Type B pancreatic cell (in vitro differentiated cells): Measurements from ENCODE around the gene LGI4. TPM values are rescaled to one million over a fixed set of nuclear protein-coding genes. Genes with fewer than 3 reads are reported as not detected.

Experiments
- DNase-seq: peaks from one replicate; pipeline ENCODE4 v3.0.0; 2021; ENCODE audit warnings: mixed read lengths; ENCODE audit not compliant: unreplicated experiment; ENCODE audit errors: extremely low spot score
- H3K27ac Mint-ChIP-seq: 2 replicates; pipeline ENCODE4 v1.8.0; 2021; ENCODE audit warnings: mild to moderate bottlenecking, mixed read lengths
- H3K27me3 Mint-ChIP-seq: 2 replicates; pipeline ENCODE4 v1.8.0; 2021; ENCODE audit warnings: mixed read lengths
- H3K36me3 Mint-ChIP-seq: 2 replicates; pipeline ENCODE4 v1.8.0; 2021; ENCODE audit warnings: mixed read lengths
- H3K4me1 Mint-ChIP-seq: one replicate; pipeline ENCODE4 v1.8.0; 2021; ENCODE audit warnings: mixed read lengths; ENCODE audit not compliant: unreplicated experiment
- H3K4me3 Mint-ChIP-seq: 2 replicates; pipeline ENCODE4 v1.8.0; 2021; ENCODE audit warnings: mild to moderate bottlenecking, mixed read lengths
- H3K9me3 Mint-ChIP-seq: 2 replicates; pipeline ENCODE4 v1.8.0; 2021; ENCODE audit warnings: mixed read lengths
- total RNA-seq: library from RNA; stranded (reverse); gene quantifications from 2 replicates; pipeline ENCODE4 v1.2.1, GENCODE V29; 2021; ENCODE audit warnings: low replicate concordance
- TF ChIP-seq, protein P1 (sequence below): fragments of 200-600 bp; sonication (generic); conservative IDR thresholded peaks from 2 replicates; pipeline ENCODE4 v1.5.0; 2021; ENCODE audit warnings: antibody characterized with exemption, mild to moderate bottlenecking

LGI4 gene
- total RNA-seq, 1 donor from 2014 or later: 2.2 TPM

GRCh38 chr19:35165200-35166058 is 30.6 kb upstream of the LGI4 start:
- peaks cover 16% of the 10 kb centered on the region for H3K9me3 Mint-ChIP-seq
- no peaks in the 10 kb centered on the region for H3K27me3 Mint-ChIP-seq
- H3K4me3 Mint-ChIP-seq: no peak overlapping the region
- no peak for DNase-seq
- H3K4me1 Mint-ChIP-seq: peaks cover 6% of the 10 kb centered on the region
- no peak overlapping the region for H3K27ac Mint-ChIP-seq
- H3K36me3 Mint-ChIP-seq: peaks cover 12% of the 10 kb centered on the region
- TF ChIP-seq, protein P1, sequence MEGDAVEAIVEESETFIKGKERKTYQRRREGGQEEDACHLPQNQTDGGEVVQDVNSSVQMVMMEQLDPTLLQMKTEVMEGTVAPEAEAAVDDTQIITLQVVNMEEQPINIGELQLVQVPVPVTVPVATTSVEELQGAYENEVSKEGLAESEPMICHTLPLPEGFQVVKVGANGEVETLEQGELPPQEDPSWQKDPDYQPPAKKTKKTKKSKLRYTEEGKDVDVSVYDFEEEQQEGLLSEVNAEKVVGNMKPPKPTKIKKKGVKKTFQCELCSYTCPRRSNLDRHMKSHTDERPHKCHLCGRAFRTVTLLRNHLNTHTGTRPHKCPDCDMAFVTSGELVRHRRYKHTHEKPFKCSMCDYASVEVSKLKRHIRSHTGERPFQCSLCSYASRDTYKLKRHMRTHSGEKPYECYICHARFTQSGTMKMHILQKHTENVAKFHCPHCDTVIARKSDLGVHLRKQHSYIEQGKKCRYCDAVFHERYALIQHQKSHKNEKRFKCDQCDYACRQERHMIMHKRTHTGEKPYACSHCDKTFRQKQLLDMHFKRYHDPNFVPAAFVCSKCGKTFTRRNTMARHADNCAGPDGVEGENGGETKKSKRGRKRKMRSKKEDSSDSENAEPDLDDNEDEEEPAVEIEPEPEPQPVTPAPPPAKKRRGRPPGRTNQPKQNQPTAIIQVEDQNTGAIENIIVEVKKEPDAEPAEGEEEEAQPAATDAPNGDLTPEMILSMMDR: no peak

GRCh38 chr19:35164418-35164817 is 29.6 kb upstream of the LGI4 start:
- Mint-ChIP-seq H3K9me3 (peaks cover 16% of the 10 kb centered on the region), H3K4me1 (peaks cover 6% of the 10 kb centered on the region), H3K4me3 (peak overlapping the region; percentile 77), H3K36me3 (peaks cover 12% of the 10 kb centered on the region), H3K27ac (peak overlapping the region; percentile 93), H3K27me3 (peaks cover 1% of the 10 kb centered on the region)
- TF ChIP-seq, protein P1: no peak
- DNase-seq: no peak

GRCh38 chr19:35162471-35163326 is 27.8 kb upstream of the LGI4 start:
- Mint-ChIP-seq H3K27me3 (peaks cover 18% of the 10 kb centered on the region), H3K4me3 (no peak overlapping the region), H3K27ac (peak overlapping the region; percentile 70), H3K4me1 (peaks cover 6% of the 10 kb centered on the region), H3K36me3 (peaks cover 12% of the 10 kb centered on the region), H3K9me3 (peaks cover 16% of the 10 kb centered on the region)
- TF ChIP-seq, protein P1: no peak
- no peak for DNase-seq

GRCh38 chr19:35161434-35161743 is 26.5 kb upstream of the LGI4 start:
- no peak overlapping the region for H3K4me3 Mint-ChIP-seq
- H3K9me3 Mint-ChIP-seq: peaks cover 13% of the 10 kb centered on the region
- no peak overlapping the region for H3K27ac Mint-ChIP-seq
- TF ChIP-seq, protein P1: no peak
- H3K27me3 Mint-ChIP-seq: peaks cover 31% of the 10 kb centered on the region
- H3K36me3 Mint-ChIP-seq: peaks cover 8% of the 10 kb centered on the region
- H3K4me1 Mint-ChIP-seq: no peaks in the 10 kb centered on the region
- no peak for DNase-seq

GRCh38 chr19:35160629-35161433 is 26.0 kb upstream of the LGI4 start:
- no peaks in the 10 kb centered on the region for H3K4me1 Mint-ChIP-seq
- TF ChIP-seq, protein P1: no peak
- no peak overlapping the region for H3K4me3 Mint-ChIP-seq
- peaks cover 11% of the 10 kb centered on the region for H3K9me3 Mint-ChIP-seq
- no peak overlapping the region for H3K27ac Mint-ChIP-seq
- H3K27me3 Mint-ChIP-seq: peaks cover 37% of the 10 kb centered on the region
- DNase-seq: no peak
- peaks cover 7% of the 10 kb centered on the region for H3K36me3 Mint-ChIP-seq
